SH-SY5Y (cell line): Measurements from ENCODE around the gene EFCAB14.

ENCODE experiments used
- GATA2 ChIP-seq: IDR thresholded peaks from 2 replicates; pipeline ENCODE4 v1.6.1; 2011; ENCODE audit warnings: mild to moderate bottlenecking, low read depth, low read length
- GATA3 ChIP-seq: IDR thresholded peaks from 2 replicates; pipeline ENCODE4 v1.6.1; 2011; ENCODE audit warnings: low read depth, mild to moderate bottlenecking, low read length, moderate library complexity

- TF ChIP-seq GATA2 (no peak), GATA3 (no peak)
Observed at GRCh38 chr1:46655848-46656247, 63.1 kb downstream of the EFCAB14 start.
